ENCODE results near the gene TREH. TPM values are rescaled to one million over a fixed set of nuclear protein-coding genes. Genes with fewer than 3 reads are reported as not detected.

TREH gene
- total RNA-seq, 1 experiment from 2014 or later, result 0.21 TPM

- Mint-ChIP-seq H3K4me1 (ENCODE audit: low read depth, unreplicated experiment) (peaks cover 35% of the 10 kb centered on the region), H3K27me3 (ENCODE audit: unreplicated experiment) (peaks cover 37% of the 10 kb centered on the region), H3K36me3 (ENCODE audit: insufficient read depth, unreplicated experiment) (peaks cover 17% of the 10 kb centered on the region), H3K9me3 (ENCODE audit: low read depth, unreplicated experiment) (no peaks in the 10 kb centered on the region), H3K27ac (ENCODE audit: unreplicated experiment) (peak overlapping the region; percentile 65), H3K4me3 (ENCODE audit: low read depth, unreplicated experiment) (peak overlapping the region; percentile 78)
- intact Hi-C loops (cut with micrococcal nuclease; ENCODE audit: unreplicated experiment), result loop anchor here (5.0 kb wide), 1 partner anchor 48 kb away; no protein-coding TSS in a partner anchor
- CTCF ChIA-PET, result interaction anchor here (0.7 to 1.4 kb wide), 4 partner anchors 11 to 23 kb away, joined by 3 to 5 read pairs (median 3); no protein-coding TSS in a partner anchor
- no peak for DNase-seq
- no TSS peak for BruUV-seq (replicated peaks)
- TF ChIP-seq CTCF (IDR thresholded peaks at IDR 0.05; ENCODE audit: unreplicated experiment), result no peak
These were observed 69.8 kb downstream of the TREH start for GRCh38 chr11:118609380-118610224.

GRCh38 chr11:118608360-118609227 lies 70.9 kb downstream of the TREH start:
- peaks cover 37% of the 10 kb centered on the region for H3K27me3 Mint-ChIP-seq (ENCODE audit: unreplicated experiment)
- H3K9me3 Mint-ChIP-seq (ENCODE audit: low read depth, unreplicated experiment), result no peaks in the 10 kb centered on the region
- no TSS peak for BruUV-seq (replicated peaks)
- DNase-seq, result peak; percentile 28
- H3K4me1 Mint-ChIP-seq (ENCODE audit: low read depth, unreplicated experiment), result peaks cover 35% of the 10 kb centered on the region
- H3K4me3 Mint-ChIP-seq (ENCODE audit: low read depth, unreplicated experiment), result peak overlapping the region; percentile 78
- H3K36me3 Mint-ChIP-seq (ENCODE audit: insufficient read depth, unreplicated experiment), result peaks cover 17% of the 10 kb centered on the region
- CTCF ChIA-PET, result interaction anchor here (0.5 to 1.4 kb wide), 9 partner anchors 10 to 732 kb away, joined by 3 to 11 read pairs (median 3); partner anchors contain the start of gene C1QTNF5
- peak overlapping the region; percentile 65 for H3K27ac Mint-ChIP-seq (ENCODE audit: unreplicated experiment)
- TF ChIP-seq CTCF (IDR thresholded peaks at IDR 0.05; ENCODE audit: unreplicated experiment), result no peak
- intact Hi-C loops (cut with micrococcal nuclease; ENCODE audit: unreplicated experiment), result loop anchor here (5.0 kb wide), 1 partner anchor 49 kb away; no protein-coding TSS in a partner anchor

GRCh38 chr11:118607401-118608359 lies 71.8 kb downstream of the TREH start, which contains the start of gene PHLDB1:
TSS of gene PHLDB1 (plus strand) at chr11:118607615. CDS start at chr11:118613837, 6,222 bp downstream.
- peak; percentile 68 for DNase-seq
- CTCF ChIA-PET, result interaction anchor here (0.7 to 1.4 kb wide), 6 partner anchors 11 to 63 kb away, joined by 3 to 8 read pairs (median 4); no protein-coding TSS in a partner anchor
- Mint-ChIP-seq H3K27ac (ENCODE audit: unreplicated experiment) (no peak within 1 kb of the TSS), H3K36me3 (ENCODE audit: insufficient read depth, unreplicated experiment) (peaks cover 22% of the 10 kb centered on the region), H3K4me3 (ENCODE audit: low read depth, unreplicated experiment) (peak within 1 kb of the TSS; percentile 78), H3K27me3 (ENCODE audit: unreplicated experiment) (peaks cover 37% of the 10 kb centered on the region), H3K4me1 (ENCODE audit: low read depth, unreplicated experiment) (peaks cover 35% of the 10 kb centered on the region), H3K9me3 (ENCODE audit: low read depth, unreplicated experiment) (no peaks in the 10 kb centered on the region)
- no TSS peak for BruUV-seq (replicated peaks)
- TF ChIP-seq CTCF (IDR thresholded peaks at IDR 0.05; ENCODE audit: unreplicated experiment), result no peak
- intact Hi-C loops (cut with micrococcal nuclease; ENCODE audit: unreplicated experiment), result loop anchor here (5.0 kb wide), 1 partner anchor 50 kb away; no protein-coding TSS in a partner anchor

Small RNAs within 50 kb of the gene (microRNA-seq; reads per million reads assigned to microRNA genes)
- not detected for gene MIR6716

Other genes with a start within 250 kb of the TREH start
- gene KMT2A, start 243.2 kb downstream of the TREH start, total RNA-seq (2022), result 58.1 and 61.8 TPM in 2 replicates
- 0.38 and 0.39 TPM in 2 replicates for gene TTC36, start 152.2 kb downstream of the TREH start, total RNA-seq (2022)
- 7.8 and 8.1 TPM in 2 replicates for gene TMEM25, start 148.5 kb downstream of the TREH start, total RNA-seq (2022)
- gene IFT46, start 113.7 kb downstream of the TREH start, total RNA-seq (2022), result 8.3 and 9.1 TPM in 2 replicates
- gene ARCN1, start 107.2 kb downstream of the TREH start, total RNA-seq (2022), result 77.8 and 83.8 TPM in 2 replicates
- gene PHLDB1, start 72.0 kb downstream of the TREH start, total RNA-seq (2022), result 30.3 and 37.1 TPM in 2 replicates
- gene DDX6, start 111.5 kb upstream of the TREH start, total RNA-seq (2022), result 82.4 and 84.3 TPM in 2 replicates
- gene CXCR5, start 204.2 kb upstream of the TREH start, total RNA-seq (2022), result not detected in 2 replicates
- 57.9 and 68.4 TPM in 2 replicates for gene BCL9L, start 246.3 kb upstream of the TREH start, total RNA-seq (2022)